ENCODE measurements around the gene PPP2R1B.
"Not testable (repeated sequence)": the region's sequence is repeated elsewhere in the genome, so short reads cannot be mapped to it uniquely, and the experiment has no call there.

The PPP2R1B gene

DNA sequence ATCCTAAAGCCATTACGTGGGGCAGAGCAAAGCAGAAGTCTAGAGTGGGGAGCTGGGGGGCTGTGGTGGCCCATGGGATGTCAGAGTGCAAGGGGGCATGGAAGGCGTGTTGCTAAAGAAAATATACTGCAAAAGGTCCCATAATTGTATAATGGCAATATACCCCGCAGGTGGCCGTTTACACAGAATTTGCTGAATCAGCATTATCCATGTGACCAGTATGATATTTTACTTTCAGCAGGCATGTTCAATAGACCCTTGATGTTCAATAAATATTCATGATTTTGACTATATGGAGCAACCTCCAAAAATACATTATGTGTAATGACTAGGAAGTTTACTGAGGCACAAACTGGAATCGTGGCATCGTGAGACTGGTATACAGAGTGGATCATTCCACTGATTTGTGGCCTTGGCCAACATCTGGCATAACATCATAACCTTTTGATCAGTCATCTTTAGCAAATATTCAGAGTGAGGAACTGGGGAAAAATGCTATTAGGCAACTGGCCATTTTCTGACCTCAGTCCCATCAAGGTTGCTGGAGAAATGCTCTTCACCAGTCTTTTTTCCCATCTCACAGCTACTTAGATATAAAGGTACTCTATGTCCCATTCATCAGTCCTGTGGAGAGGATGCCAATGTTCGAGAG lies 29.3 kb upstream of the PPP2R1B start:
- no peak for TF ChIP-seq JUND (IDR thresholded peaks at IDR 0.05; ENCODE audit: low read depth)
- in situ Hi-C loops (cut with HindIII; ENCODE audit: low pct_unique_long_range_greater_than_20kb, low sequenced_read_pairs): no loop called here
- DNase-seq (ENCODE audit: low read depth in 1 of 2, low spot score in 1 of 2): no peak

DNA sequence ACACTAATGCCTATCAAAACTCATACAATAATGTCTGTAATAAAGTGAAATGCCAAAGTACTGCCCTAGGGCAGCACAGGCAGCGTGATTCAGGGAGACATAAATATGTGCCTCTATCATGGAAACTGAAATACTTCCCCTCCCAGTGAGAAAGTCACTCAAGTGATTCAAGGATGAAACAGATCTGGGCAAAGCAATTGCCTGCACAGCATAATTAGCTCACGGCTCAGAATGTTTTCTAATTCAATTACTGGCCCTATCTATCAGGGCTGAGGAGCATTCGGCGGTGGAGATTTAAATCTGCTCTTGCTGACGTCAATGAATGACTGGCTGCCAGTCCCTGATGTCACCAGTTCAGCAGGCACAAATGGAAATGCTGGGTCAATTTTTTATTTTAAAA lies 27.7 kb upstream of the PPP2R1B start:
- DNase-seq (ENCODE audit: low read depth in 1 of 2, low spot score in 1 of 2): no peak
- TF ChIP-seq JUND (IDR thresholded peaks at IDR 0.05; ENCODE audit: low read depth): no peak
- in situ Hi-C loops (cut with HindIII; ENCODE audit: low pct_unique_long_range_greater_than_20kb, low sequenced_read_pairs): no loop called here

GRCh38 chr11:111792955-111793500 lies 26.8 kb upstream of the PPP2R1B start:
- DNase-seq (ENCODE audit: low read depth in 1 of 2, low spot score in 1 of 2): no peak
- in situ Hi-C loops (cut with HindIII; ENCODE audit: low pct_unique_long_range_greater_than_20kb, low sequenced_read_pairs): no loop called here
- TF ChIP-seq JUND (IDR thresholded peaks at IDR 0.05; ENCODE audit: low read depth): no peak

GRCh38 chr11:111792314-111792713 lies 26.1 kb upstream of the PPP2R1B start:
- TF ChIP-seq JUND (IDR thresholded peaks at IDR 0.05; ENCODE audit: low read depth): no peak
- in situ Hi-C loops (cut with HindIII; ENCODE audit: low pct_unique_long_range_greater_than_20kb, low sequenced_read_pairs): no loop called here
- DNase-seq (ENCODE audit: low read depth in 1 of 2, low spot score in 1 of 2): no peak

- in situ Hi-C loops (cut with HindIII; ENCODE audit: low pct_unique_long_range_greater_than_20kb, low sequenced_read_pairs): no loop called here
- no peak for TF ChIP-seq JUND (IDR thresholded peaks at IDR 0.05; ENCODE audit: low read depth)
- DNase-seq (ENCODE audit: low read depth in 1 of 2, low spot score in 1 of 2): no peak
Measured at GRCh38 chr11:111788464-111788863, 22.3 kb upstream of the PPP2R1B start.

- no peak for TF ChIP-seq JUND (IDR thresholded peaks at IDR 0.05; ENCODE audit: low read depth)
- DNase-seq (ENCODE audit: low read depth in 1 of 2, low spot score in 1 of 2): no peak
- in situ Hi-C loops (cut with HindIII; ENCODE audit: low pct_unique_long_range_greater_than_20kb, low sequenced_read_pairs): no loop called here
Measured at GRCh38 chr11:111788051-111788450, 21.9 kb upstream of the PPP2R1B start.

DNA sequence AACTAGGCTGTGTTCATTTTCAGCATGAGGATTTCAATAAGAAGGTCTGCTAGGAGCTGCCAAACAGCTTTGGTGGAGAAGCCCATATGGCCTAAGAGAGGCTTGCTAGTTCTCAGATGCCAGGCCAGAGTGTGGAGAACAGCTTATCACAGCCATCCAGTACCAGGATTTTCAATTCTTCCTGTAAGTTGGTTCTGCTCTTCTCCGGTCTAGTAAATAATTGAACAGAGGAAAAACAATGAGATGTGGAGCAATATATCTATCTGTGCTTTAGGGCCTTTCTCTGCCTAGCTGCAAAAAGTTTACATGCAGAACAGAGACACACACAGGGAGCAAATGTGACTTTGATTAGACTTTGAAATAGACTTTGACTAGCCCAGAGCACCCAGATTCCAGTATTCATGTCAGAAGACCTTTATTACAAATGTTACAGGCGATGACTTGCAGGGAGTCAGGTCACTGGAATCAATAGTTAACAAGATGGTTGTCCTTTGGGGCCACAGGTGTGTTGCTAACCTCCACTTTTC lies 19.8 kb upstream of the PPP2R1B start:
- TF ChIP-seq JUND (IDR thresholded peaks at IDR 0.05; ENCODE audit: low read depth): no peak
- in situ Hi-C loops (cut with HindIII; ENCODE audit: low pct_unique_long_range_greater_than_20kb, low sequenced_read_pairs): no loop called here
- no peak for DNase-seq (ENCODE audit: low read depth in 1 of 2, low spot score in 1 of 2)

DNA sequence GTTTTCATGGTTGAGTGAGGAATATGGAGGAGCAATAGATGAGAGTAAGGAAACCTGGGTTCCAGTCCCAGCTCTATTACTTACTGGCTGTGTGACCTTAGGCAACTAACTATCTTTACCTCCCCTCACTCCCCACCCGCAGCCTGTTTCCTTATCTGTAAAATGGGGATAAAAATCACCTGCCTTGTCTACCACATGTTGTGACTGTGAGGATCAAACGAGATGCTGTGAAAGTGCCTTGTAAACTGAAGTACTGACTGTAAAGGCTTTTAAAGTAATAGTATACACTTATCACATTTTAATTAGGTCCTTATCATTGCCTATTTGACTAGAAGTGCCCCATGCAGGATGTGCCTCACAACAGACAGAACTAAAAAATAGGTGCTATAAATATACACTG lies 18.9 kb upstream of the PPP2R1B start:
- no peak for TF ChIP-seq JUND (IDR thresholded peaks at IDR 0.05; ENCODE audit: low read depth)
- DNase-seq (ENCODE audit: low read depth in 1 of 2, low spot score in 1 of 2): no peak
- in situ Hi-C loops (cut with HindIII; ENCODE audit: low pct_unique_long_range_greater_than_20kb, low sequenced_read_pairs): no loop called here

DNA sequence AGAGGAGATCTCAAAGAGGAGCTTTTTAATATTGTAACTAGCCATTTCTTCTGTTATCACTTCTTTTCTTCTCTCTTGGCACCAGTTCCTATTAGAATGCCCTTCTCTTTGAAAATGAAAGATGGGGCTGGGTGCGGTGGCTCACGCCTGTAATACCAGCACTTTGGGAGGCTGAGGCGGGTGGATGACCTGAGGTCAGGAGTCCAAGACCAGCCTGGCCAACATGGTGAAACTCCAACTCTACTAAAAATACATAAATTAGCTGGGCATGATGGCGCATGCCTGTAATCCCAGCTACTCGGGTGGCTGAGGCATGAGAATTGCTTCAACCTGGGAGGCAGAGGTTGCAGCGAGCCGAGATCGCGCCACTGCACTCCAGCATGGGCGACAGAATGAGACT lies 18.1 kb upstream of the PPP2R1B start:
- DNase-seq (ENCODE audit: low read depth in 1 of 2, low spot score in 1 of 2); in situ Hi-C loops (cut with HindIII; ENCODE audit: low pct_unique_long_range_greater_than_20kb, low sequenced_read_pairs): not testable (repeated sequence)

DNA sequence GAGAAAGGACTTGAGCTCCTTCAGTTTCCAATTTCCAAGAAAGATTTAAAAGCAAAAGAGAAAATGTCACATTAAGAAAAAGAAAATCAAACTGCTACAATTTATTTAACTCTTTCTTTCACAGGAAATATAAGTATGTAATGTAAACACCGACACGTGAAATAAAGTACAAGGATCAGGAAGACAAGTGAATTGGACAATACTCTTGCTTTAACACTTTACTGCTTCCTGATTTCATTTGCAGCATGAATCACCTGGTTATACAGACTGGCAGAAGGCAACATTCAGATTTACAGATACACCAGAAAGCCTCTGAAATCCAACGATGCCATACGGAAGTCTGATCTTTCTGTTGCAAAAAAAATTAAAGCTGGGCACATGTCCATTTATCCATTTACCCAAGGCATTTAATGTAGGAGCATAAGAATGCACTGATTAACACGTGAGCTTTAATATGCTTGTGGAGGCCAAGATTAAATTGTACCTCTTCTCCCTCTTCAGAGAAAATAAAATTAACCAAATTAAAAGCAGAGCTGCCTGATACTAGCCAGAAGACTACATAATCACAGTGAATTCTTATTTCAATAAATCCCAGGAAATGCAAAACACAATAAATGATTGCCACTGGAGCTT lies 16.0 kb upstream of the PPP2R1B start:
- in situ Hi-C loops (cut with HindIII; ENCODE audit: low pct_unique_long_range_greater_than_20kb, low sequenced_read_pairs): no loop called here

DNA sequence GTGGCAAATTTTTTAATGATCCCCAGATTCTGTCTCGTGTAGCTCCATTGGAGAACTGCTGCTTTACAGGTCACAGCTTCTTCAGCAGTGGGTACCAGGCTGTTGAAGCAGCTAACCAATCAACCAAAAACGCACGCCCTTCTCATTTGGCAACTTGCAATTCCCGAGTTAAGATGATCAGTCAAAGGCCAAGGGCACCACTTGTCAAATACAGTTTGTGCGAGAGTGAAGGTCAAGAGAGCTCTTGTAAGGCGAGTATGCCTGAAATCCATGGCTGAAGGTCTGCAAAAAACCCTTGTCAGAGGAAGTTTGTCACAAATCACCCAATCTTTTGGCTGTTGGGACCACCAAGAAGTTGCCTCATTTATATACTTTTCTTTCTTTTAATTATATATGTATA lies 12.9 kb upstream of the PPP2R1B start:
- in situ Hi-C loops (cut with HindIII; ENCODE audit: low pct_unique_long_range_greater_than_20kb, low sequenced_read_pairs): no loop called here
- TF ChIP-seq JUND (IDR thresholded peaks at IDR 0.05; ENCODE audit: low read depth): no peak
- DNase-seq (ENCODE audit: low read depth in 1 of 2, low spot score in 1 of 2): no peak

More for the DNA sequence above, 16.0 kb upstream of the PPP2R1B start:
- no peak for DNase-seq (ENCODE audit: low read depth in 1 of 2, low spot score in 1 of 2)
- TF ChIP-seq JUND (IDR thresholded peaks at IDR 0.05; ENCODE audit: low read depth): no peak

- TF ChIP-seq JUND (IDR thresholded peaks at IDR 0.05; ENCODE audit: low read depth): no peak
- in situ Hi-C loops (cut with HindIII; ENCODE audit: low pct_unique_long_range_greater_than_20kb, low sequenced_read_pairs): no loop called here
- no peak for DNase-seq (ENCODE audit: low read depth in 1 of 2, low spot score in 1 of 2)
Measured at GRCh38 chr11:111778047-111778558, 11.9 kb upstream of the PPP2R1B start.

All from T47D (cell line).